ENCODE results near the gene KRTAP4-1. TPM values are rescaled to one million over a fixed set of nuclear protein-coding genes. Genes with fewer than 3 reads are reported as not detected.

Gene KRTAP4-1
- polyA plus RNA-seq, 1 of the 3 experiments (the other 2 are of a cell fraction), result not detected

DNA sequence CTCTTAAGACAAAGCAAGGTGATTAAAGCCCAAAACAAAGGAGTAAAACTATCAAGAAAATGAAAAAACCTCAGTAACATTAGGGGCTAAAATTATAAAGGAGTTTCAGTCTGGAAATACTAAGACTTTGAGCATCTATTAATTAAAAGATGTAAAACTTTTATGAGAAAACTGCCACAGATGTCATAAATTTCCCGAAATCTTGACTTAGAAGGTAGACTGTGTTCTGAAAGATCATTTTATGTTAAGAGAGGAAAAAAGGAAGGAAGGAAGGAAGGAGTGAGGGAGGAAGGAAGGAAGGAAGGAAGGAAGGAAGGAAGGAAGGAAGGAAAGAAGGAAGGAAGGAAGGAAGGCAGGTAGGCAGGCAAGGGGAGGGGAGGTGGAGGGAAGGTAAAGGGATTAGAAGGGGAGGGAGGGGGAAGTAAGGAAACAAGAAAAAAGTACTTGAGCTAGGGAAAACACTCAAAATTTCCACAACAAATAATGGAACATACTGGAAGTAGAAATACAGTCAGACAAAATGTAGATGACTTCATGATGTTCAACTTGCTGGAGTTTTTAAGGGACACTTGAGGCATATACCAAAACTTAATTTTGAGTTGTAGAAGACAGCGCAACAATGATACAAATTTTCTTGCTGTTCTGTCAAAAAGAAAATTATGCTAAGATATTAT lies 37.0 kb downstream of the KRTAP4-1 start:
- 26% methylated on average over 2 of the region's 2 CpGs for WGBS (ENCODE audit: low lambda C conversion rate)
- H3K4me3 ChIP-seq (ENCODE audit: low read depth in 2 of 2, low read length in 1 of 2), result no peak overlapping the region
- H3K4me1 ChIP-seq (ENCODE audit: control insufficient read depth in 1 of 2, insufficient read depth in 2 of 2, low read depth in 1 of 2, low read length in 1 of 2), result no peaks in the 10 kb centered on the region
- H3K4me2 ChIP-seq, result no peak overlapping the region
- TF ChIP-seq IRF3 (IDR thresholded peaks at IDR 0.05; ENCODE audit: low read depth, low read length) (no peak), FOSL2 (IDR thresholded peaks at IDR 0.05; ENCODE audit: borderline replicate concordance, low read depth) (no peak), ELF1 (IDR thresholded peaks at IDR 0.05) (no peak), TCF12 (IDR thresholded peaks at IDR 0.05) (no peak), PBX3 (IDR thresholded peaks at IDR 0.05) (no peak), TAF1 (IDR thresholded peaks at IDR 0.05; ENCODE audit: borderline replicate concordance, low read depth, low read length) (no peak), SMC3 (IDR thresholded peaks at IDR 0.05; ENCODE audit: low read depth, low read length) (no peak), MXI1 (IDR thresholded peaks at IDR 0.05; ENCODE audit: low read depth, low read length) (no peak), GATA2 (CRISPR knock-in tag; IDR thresholded peaks at IDR 0.05) (no peak), CTCF (IDR thresholded peaks at IDR 0.05) (no peak)
- no peaks in the 10 kb centered on the region for H3K9me2 ChIP-seq
- CTCF ChIA-PET, result no interaction called here
- H3K9me3 ChIP-seq, result 0 out of 2 replicates have a peak, but pooled peaks cover 5% of the 10 kb centered on the region
- no peak for DNase-seq
- POLR2A ChIA-PET, result no interaction called here
- H3K9ac ChIP-seq, result no peak overlapping the region
- no peak overlapping the region for H3K27ac ChIP-seq (ENCODE audit: low read depth in 2 of 2, low read length in 1 of 2)
- H4K20me1 ChIP-seq (ENCODE audit: insufficient read depth), result no peaks in the 10 kb centered on the region
- H3K36me3 ChIP-seq (replicated peaks in 1 of 2; ENCODE audit: control insufficient read depth in 1 of 2, insufficient read depth in 2 of 2, low read length in 1 of 2), result no peaks in the 10 kb centered on the region
- H3K79me2 ChIP-seq (ENCODE audit: insufficient read depth), result no peaks in the 10 kb centered on the region
- 0 out of 2 replicates have a peak, but pooled peaks cover 4% of the 10 kb centered on the region for H3K27me3 ChIP-seq (ENCODE audit: insufficient read depth)
- H2AFZ ChIP-seq (ENCODE audit: low read depth), result no peak overlapping the region
- H3F3A ChIP-seq (replicated peaks; ENCODE audit: insufficient read depth), result no peaks in the 10 kb centered on the region

DNA sequence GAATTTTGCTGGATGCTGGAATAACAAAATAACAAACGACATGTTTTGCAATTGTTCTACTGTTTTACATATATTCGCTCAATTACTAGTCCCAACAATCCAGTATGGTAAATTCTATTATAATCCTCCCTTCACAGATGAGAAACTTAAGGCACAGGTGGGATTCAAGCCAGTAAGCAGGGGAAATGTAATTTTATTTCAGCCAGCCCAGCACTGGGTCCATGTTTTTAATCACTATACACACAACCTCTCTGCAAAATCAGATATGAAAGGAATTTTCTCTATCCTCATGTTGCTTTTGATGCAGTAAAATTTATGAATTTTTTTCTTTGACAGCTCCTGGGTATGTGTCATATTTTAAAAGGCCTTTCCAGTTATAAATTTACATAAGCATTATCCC lies 39.5 kb downstream of the KRTAP4-1 start:
- Histone ChIP-seq H2AFZ (ENCODE audit: low read depth) (no peak overlapping the region), H3K79me2 (ENCODE audit: insufficient read depth) (no peaks in the 10 kb centered on the region), H3K36me3 (replicated peaks in 1 of 2; ENCODE audit: control insufficient read depth in 1 of 2, insufficient read depth in 2 of 2, low read length in 1 of 2) (no peaks in the 10 kb centered on the region), H3K9ac (no peak overlapping the region), H4K20me1 (ENCODE audit: insufficient read depth) (no peaks in the 10 kb centered on the region), H3K27me3 (ENCODE audit: insufficient read depth) (0 out of 2 replicates have a peak, but pooled peaks cover 4% of the 10 kb centered on the region), H3K4me3 (ENCODE audit: low read depth in 2 of 2, low read length in 1 of 2) (no peak overlapping the region), H3K27ac (ENCODE audit: low read depth in 2 of 2, low read length in 1 of 2) (no peak overlapping the region), H3K9me3 (0 out of 2 replicates have a peak, but pooled peaks cover 5% of the 10 kb centered on the region), H3K9me2 (no peaks in the 10 kb centered on the region), H3K4me1 (ENCODE audit: control insufficient read depth in 1 of 2, insufficient read depth in 2 of 2, low read depth in 1 of 2, low read length in 1 of 2) (no peaks in the 10 kb centered on the region), H3F3A (replicated peaks; ENCODE audit: insufficient read depth) (no peaks in the 10 kb centered on the region), H3K4me2 (no peak overlapping the region)
- ChIA-PET CTCF (no interaction called here), POLR2A (no interaction called here)
- DNase-seq, result no peak
- TF ChIP-seq RAD21 (IDR thresholded peaks at IDR 0.05; ENCODE audit: low read length), result no peak
- no peak for TF ChIP-seq PBX3 (IDR thresholded peaks at IDR 0.05)
- no peak for TF ChIP-seq FOSL2 (IDR thresholded peaks at IDR 0.05; ENCODE audit: borderline replicate concordance, low read depth)
- no peak for TF ChIP-seq NFIC (IDR thresholded peaks at IDR 0.05; ENCODE audit: borderline replicate concordance)
- no peak for TF ChIP-seq NRF1 (IDR thresholded peaks at IDR 0.05; ENCODE audit: low read depth, low read length)
- TF ChIP-seq, protein P1, sequence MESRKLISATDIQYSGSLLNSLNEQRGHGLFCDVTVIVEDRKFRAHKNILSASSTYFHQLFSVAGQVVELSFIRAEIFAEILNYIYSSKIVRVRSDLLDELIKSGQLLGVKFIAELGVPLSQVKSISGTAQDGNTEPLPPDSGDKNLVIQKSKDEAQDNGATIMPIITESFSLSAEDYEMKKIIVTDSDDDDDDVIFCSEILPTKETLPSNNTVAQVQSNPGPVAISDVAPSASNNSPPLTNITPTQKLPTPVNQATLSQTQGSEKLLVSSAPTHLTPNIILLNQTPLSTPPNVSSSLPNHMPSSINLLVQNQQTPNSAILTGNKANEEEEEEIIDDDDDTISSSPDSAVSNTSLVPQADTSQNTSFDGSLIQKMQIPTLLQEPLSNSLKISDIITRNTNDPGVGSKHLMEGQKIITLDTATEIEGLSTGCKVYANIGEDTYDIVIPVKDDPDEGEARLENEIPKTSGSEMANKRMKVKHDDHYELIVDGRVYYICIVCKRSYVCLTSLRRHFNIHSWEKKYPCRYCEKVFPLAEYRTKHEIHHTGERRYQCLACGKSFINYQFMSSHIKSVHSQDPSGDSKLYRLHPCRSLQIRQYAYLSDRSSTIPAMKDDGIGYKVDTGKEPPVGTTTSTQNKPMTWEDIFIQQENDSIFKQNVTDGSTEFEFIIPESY (IDR thresholded peaks at IDR 0.05; ENCODE audit: borderline replicate concordance, low read depth), result no peak
- 9% methylated on average over 2 of the region's 2 CpGs for WGBS (ENCODE audit: low lambda C conversion rate)

Measured in SK-N-SH (cell line).